RCC 7860 (cell line): ENCODE measurements around the gene MARK3.

Source experiments
- DNase-seq: peaks from one replicate; pipeline ENCODE4 v3.0.0-alpha.2; 2015; ENCODE audit warnings: low spot score
- FAIRE-seq: peaks from 2 replicates; lab custom pipeline; 2012; peaks lifted over from hg19 to GRCh38; lab: Jason Lieb, UNC

Gene MARK3

DNA sequence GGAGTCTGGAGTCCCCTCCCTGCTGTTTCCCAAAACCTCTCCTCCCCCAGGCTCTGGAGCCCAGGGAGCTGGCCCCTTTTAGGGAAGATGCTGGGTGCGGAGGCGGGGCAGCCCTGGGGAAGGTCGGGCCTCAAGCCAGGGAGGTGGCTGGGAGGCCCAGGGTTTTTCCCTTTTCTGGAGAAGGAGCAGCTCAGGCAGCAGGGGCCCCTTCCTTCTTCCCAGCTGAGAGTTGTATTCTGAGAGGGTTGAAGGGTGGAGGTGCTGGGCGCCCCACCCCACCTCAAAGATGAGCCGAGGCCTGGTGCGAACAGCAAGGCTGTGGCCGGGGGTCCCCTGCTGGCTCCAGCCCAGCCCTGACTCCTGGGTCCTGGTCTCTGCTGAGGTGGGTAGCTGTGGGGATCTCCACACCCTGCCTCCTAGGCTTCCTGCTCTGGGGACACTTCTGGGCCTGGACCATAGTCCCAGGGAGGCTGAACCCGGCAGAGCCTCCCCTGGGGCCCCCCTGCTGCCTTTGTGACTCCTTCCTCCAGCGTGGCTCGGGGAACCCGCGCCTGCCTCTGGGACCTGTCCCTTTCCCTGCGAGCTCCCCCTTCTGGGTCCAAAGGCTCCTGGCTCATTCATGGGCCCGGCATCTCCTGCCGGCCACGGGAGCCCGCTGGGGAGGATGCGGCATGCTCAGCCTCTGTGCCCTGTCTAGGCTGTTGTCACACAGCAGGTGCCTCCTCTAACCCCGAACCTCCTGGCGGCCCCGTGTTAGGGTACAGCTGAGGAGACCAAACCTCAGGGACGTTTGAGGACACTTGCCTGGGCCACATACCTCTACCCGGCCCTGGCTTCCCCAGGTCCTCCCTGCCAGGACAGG lies 148.2 kb downstream of the MARK3 start:
- FAIRE-seq (no peak), DNase-seq (no peak)

GRCh38 chr14:103533999-103534575 lies 148.9 kb downstream of the MARK3 start:
- FAIRE-seq (no peak), DNase-seq (no peak)

DNA sequence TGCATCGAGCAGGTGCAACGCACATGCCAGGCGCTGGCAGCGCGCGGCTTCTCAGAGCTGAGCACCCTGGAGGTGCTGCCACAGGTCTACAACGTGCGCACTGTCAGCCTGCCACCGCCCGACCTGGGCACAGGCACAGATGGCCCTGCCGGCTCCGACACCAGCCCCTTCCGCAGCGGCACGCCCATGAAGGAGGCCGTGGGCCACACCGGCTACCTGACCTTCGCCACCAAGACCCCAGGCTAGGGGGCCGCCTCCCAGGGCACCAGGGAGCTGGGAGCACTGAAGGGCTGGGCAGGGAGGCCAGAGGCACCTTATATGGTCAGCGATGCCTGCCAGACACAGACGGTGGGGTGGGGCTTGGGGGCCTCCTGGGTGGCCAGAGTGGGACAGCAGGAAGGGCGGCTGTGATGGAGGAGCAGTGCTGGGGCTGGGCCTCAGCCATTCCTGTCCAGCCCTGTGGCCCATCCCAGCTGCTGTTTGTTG lies 149.4 kb downstream of the MARK3 start:
- FAIRE-seq (no peak), DNase-seq (no peak)

GRCh38 chr14:103535081-103535890 lies 150.1 kb downstream of the MARK3 start:
- no peak for FAIRE-seq
- no peak for DNase-seq

- no peak for FAIRE-seq
Measured at GRCh38 chr14:103535891-103536565, 150.8 kb downstream of the MARK3 start.

GRCh38 chr14:103536693-103537092 lies 151.5 kb downstream of the MARK3 start:
- FAIRE-seq: no peak
- no peak for DNase-seq

More at GRCh38 chr14:103535891-103536565, 150.8 kb downstream of the MARK3 start:
- DNase-seq: no peak

DNA sequence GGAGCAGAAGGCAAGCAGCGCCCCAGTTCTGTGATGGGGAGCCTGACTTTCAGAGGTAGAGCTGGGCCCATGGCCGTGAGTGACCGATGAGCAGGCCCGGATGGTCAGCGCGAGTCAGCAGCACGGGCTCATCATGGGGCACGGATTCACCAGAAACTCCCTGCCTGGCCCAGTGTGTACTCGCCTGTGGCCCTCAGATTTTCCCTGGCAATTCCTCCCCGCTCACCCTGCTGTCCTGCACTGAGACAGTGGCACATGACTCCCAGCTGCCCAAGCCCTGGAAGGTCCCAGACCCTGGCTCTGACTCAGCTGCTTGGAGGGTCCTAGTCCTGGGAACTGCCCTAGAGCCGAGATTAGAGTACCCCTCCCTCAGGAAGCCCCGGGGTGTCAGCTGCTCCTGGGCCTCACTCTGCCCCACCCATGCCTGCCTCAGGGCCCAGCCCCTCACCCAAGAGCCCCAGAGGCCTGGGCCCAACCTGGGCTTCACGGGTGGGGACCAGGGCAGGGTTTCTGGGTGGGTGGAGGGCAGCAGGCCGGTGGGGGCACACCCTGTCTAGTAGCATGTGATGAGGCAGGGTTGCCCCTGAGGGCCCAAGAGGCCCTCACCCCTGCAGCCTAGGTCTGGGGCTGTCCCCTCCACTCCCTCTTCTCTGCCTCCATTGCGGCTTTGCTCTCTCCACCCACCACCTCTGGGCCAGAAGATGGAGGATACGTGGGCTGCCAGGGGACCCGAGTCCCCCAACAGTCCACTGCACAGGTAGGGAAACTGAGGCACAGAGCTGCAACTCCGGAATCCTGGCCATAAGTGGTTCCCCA lies 152.2 kb downstream of the MARK3 start:
- DNase-seq (peak; percentile 37), FAIRE-seq (no peak)

- DNase-seq: no peak
- no peak for FAIRE-seq
Measured at GRCh38 chr14:103538291-103539055, 153.3 kb downstream of the MARK3 start.

DNA sequence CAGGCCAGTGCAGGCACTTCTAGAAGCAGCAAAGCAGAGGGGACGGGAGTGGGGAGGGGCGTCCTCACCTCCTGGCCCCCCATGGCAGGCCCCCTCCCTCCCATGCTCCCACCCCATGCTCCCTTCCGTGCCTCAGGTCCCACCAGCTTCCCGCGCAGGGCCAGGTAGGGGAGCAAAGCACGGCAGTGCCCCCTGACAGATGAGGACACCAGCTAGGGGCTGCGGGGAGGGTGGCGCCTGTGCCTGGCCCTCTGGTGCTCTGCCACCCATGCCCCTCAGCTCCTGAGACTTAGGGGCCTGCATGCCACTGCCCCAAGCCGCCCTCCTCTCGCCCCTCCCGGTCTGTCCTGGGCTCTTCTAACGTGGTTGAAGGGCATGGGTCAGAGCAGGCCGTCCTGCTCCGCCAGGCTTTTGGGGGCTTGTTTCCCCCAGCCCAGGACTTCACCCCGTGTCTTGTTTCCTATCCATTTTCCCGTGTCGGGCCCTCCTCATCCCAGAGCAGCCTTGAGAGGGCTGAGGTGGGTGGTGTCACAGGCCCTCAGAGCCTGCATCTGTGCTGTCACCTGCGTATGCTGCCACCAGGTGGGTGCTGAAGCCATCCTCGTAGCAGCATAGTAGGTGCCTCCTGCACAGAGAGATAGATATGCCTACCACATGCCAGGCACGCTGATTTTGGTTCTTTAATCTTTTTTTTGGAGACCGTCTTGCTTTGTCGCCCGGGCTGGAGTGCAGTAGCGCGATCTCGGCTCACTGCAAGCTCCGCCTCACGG lies 154.0 kb downstream of the MARK3 start:
- FAIRE-seq: no peak
- DNase-seq: no peak

DNA sequence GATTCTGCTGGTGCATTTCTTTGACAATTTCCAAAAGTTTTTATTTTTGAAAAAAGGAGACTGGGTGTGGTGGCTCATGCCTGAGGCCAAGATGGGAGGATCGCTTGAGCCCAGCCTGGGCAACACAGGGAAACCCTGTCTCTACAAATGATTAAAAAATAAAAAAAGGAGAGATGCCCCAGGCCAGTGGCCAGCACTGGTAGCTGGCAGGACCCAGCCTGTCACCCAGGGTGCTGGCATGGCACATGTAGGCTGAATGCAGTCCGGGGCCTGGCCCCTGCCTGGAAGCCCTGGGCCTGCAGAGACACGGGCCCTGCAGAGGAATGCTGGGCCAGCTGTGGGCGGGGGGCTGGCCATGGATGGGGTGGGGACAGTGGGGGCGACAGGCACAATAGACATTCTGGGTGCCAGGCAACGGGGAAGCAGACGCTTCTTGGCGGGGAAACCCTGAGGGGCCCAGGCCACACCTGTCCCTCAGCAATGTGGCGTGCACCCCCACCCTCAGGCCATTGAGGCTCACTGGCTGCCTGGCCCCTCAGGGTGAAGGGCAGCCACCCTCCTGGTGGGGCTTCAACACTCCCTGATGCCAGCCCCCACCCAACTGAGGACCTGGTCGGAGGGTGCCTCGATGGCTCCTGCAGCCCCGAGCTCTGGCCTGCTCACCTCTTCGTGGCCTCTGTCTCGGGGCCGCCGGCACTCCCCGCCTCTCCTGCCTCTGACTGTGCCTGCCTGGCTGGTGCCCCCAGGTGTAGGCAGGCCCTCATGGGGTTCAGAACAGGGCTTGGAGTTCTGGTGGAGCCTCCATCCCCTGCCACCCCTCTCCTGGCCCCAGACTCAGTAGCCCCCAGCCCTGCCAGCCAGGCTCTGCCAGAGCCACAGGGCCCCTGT lies 155.8 kb downstream of the MARK3 start:
- no peak for DNase-seq
- no peak for FAIRE-seq

DNA sequence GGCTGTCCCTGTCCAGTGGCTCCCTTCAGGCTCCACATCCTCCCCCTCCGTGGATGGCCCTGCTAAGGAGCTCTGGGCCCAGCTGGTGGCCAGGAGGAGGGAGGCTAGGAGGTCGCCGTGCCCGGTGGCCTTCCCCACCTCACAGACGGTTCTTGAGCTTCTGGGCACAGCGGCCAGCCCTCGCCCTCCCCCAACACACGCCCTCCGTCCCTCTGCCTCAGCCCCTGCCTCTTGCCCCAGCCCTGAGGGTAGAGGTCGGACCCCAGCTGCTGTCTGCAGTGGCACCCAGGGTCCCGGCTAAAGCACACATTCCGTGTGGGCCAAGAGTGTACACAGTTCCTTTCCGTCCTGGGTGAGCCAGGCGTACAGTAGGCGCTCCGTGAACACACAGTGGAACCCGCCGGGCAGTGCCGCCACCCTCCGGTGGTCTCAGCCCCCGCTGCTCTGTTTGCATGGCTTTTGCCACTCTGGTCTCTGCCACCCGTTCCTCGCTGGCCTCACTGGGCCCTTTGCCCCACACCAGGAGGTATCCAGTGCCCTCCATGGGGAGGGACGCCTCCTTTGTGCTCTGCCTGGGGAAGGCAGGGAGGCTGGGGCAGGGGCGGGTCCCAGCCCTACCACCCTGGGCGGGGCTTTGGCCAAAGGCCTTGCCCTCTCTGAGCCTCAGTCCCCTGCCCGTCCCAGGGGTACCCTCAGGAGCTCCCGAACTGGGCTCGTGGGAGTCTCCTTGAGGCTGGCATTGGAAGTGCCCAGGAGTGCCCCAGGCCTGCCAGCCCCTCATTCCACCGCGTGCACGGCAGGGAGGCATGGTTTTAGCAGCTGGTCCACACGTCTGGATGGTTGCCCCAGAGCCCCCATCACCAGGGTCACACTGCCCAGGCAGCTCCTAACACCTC lies 156.7 kb downstream of the MARK3 start:
- DNase-seq: no peak
- FAIRE-seq: no peak

GRCh38 chr14:103542605-103543088 lies 157.4 kb downstream of the MARK3 start:
- FAIRE-seq (no peak), DNase-seq (no peak)

- no peak for DNase-seq
- no peak for FAIRE-seq
Measured at GRCh38 chr14:103543140-103543539, 157.9 kb downstream of the MARK3 start.

DNA sequence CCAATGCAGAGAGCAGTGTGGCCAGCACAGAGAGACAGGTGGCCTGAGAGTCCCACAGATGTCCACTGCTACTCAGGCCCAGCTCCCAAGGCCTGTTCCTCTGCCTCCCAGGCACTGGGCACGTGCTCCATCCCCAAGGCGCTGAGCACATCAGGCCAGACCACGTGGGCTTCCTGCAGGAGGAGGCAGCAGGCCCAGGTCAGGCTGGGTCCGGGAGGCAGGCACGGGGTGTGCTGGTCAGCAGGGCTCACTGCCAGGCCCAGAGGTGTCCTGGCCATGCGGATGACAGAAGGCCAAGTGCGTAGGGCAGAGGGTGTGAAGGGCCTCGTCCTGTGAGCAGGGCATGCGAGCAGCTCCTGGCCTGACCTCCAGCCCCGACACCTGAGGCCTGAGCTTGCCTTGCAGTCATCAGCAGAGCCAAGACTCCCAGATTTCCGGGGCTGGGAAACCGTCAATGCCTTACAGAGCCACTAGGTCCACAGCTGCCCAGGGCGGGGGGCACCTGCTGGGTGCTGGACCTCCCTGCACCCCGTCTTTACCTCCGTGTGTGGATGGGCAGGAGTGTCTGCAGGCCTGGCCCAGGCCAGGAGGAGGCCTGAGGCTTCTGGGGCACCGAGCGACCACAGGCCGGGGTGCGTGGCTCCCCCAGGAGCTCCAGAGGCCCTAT lies 158.6 kb downstream of the MARK3 start:
- no peak for DNase-seq
- no peak for FAIRE-seq

DNA sequence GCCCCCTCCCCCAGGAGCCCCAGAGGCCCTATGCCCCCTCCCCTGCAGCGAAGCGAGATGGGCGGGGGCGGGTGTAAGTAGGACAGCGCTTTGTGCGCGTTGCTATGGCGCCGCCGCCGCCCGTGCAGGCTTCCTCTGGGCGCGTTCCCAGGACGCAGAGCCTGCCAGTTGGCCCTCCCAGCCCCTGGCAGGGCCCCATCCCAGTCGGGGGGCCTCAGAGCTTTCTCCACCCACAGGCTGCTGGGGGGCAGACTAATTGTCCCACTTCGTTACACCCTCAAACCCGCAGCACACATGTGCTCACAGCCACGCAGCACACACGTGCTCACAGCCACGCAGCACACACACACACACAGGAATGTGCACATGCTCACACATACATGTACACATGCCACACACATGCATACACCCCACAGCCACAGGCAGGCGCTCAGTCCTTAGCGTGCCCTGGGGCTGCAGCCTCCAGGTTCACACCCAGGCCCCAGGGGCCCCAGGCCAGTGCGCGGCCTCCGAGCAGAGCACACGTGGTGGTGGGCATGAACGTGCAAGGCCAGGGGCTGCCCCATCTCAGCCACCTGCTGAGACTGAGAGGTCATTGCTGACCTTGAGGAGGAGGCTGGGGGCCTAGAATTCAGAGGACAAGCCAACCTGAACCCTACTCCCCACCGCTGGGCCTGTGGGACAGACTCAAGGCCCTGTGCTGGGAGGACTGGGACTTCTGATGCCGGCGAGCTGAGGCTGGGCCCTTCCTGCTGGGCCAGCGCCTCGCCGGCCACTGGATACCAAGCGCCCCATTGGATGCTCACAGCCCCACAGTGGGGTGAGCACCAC lies 159.4 kb downstream of the MARK3 start:
- DNase-seq (no peak), FAIRE-seq (no peak)
